HepG2 (cell line): ENCODE results near the gene VAV2. TPM values are rescaled to one million over a fixed set of nuclear protein-coding genes. Genes with fewer than 3 reads are reported as not detected.

Experiments
- CEBPG ChIP-seq: IDR thresholded peaks from 2 replicates; pipeline ENCODE4 v1.6.1; 2016
- KLF12 ChIP-seq: sonication (generic); formaldehyde crosslinking; IDR thresholded peaks from 2 replicates; pipeline ENCODE4 v1.4.0; 2020; ENCODE audit warnings: missing genetic modification reagents, borderline replicate concordance
- KLF9 ChIP-seq: IDR thresholded peaks from 2 replicates; pipeline ENCODE4 v1.6.1; 2016; ENCODE audit warnings: low read depth
- MBNL3 ChIP-seq: fragments of 250-450 bp; sonication (Bioruptor Pico); conservative IDR thresholded peaks from 2 replicates; pipeline ENCODE4 v1.8.0; 2022; ENCODE audit warnings: mild to moderate bottlenecking, inconsistent platforms
- MYNN ChIP-seq: sonication (generic); formaldehyde crosslinking; IDR thresholded peaks from 2 replicates; pipeline ENCODE4 v1.4.0; 2020; ENCODE audit warnings: mild to moderate bottlenecking, low read depth, missing genetic modification reagents
- NCOA1 ChIP-seq: sonication (generic); formaldehyde crosslinking; IDR thresholded peaks from 2 replicates; pipeline ENCODE4 v1.9.0; 2021; ENCODE audit warnings: missing genetic modification reagents
- PPARG ChIP-seq: conservative IDR thresholded peaks from 2 replicates; pipeline ENCODE4 v1.6.1; 2016; ENCODE audit warnings: missing biosample characterization, missing genetic modification reagents
- RXRA ChIP-seq: sonication (generic); formaldehyde crosslinking; IDR thresholded peaks from 2 replicates; pipeline ENCODE4 v1.5.1; 2020; ENCODE audit warnings: missing genetic modification reagents
- SALL2 ChIP-seq: sonication (generic); formaldehyde crosslinking; IDR thresholded peaks from 2 replicates; pipeline ENCODE4 v1.8.1; 2023; ENCODE audit warnings: mild to moderate bottlenecking, missing genetic modification reagents, inconsistent platforms
- TBP ChIP-seq: sonication (generic); formaldehyde crosslinking; IDR thresholded peaks from 2 replicates; pipeline ENCODE4 v1.5.0; 2020; ENCODE audit warnings: missing genetic modification reagents
- TEAD3 ChIP-seq: optimal IDR thresholded peaks from 2 replicates; pipeline ENCODE3; 2016; ENCODE audit warnings: borderline replicate concordance
- ZKSCAN8 ChIP-seq: IDR thresholded peaks from 2 replicates; pipeline ENCODE4 v1.6.1; 2016; ENCODE audit warnings: borderline replicate concordance, missing genetic modification reagents, missing compliant biosample characterization
- ZMAT3 ChIP-seq: sonication (generic); formaldehyde crosslinking; conservative IDR thresholded peaks from 2 replicates; pipeline ENCODE4 v1.7.0; 2021; ENCODE audit warnings: missing genetic modification reagents
- ZNF205 ChIP-seq: IDR thresholded peaks from 2 replicates; pipeline ENCODE4 v1.6.1; 2018; ENCODE audit warnings: missing biosample characterization, missing genetic modification reagents
- ZNF230 ChIP-seq: sonication (generic); formaldehyde crosslinking; IDR thresholded peaks from 2 replicates; pipeline ENCODE4 v1.4.0; 2020; ENCODE audit warnings: mild to moderate bottlenecking, missing genetic modification reagents
- ZNF282 ChIP-seq: fragments of 450-650 bp; IDR thresholded peaks from 2 replicates; pipeline ENCODE4 v1.6.1; 2018; ENCODE audit not compliant: partially characterized antibody
- ZNF605 ChIP-seq: sonication (generic); formaldehyde crosslinking; IDR thresholded peaks from 2 replicates; pipeline ENCODE4 v1.8.0; 2022; ENCODE audit warnings: mild to moderate bottlenecking, missing genetic modification reagents
- ZNF616 ChIP-seq: sonication (generic); formaldehyde crosslinking; IDR thresholded peaks from 2 replicates; pipeline ENCODE4 v1.5.0; 2020; ENCODE audit warnings: low read depth, mild to moderate bottlenecking, missing genetic modification reagents
- ZNF776 ChIP-seq: sonication (generic); formaldehyde crosslinking; IDR thresholded peaks from 2 replicates; pipeline ENCODE4 v1.4.0; 2020; ENCODE audit warnings: mild to moderate bottlenecking, missing genetic modification reagents
- ZNF878 ChIP-seq: sonication (generic); formaldehyde crosslinking; IDR thresholded peaks from 2 replicates; pipeline ENCODE4 v1.8.1; 2023; ENCODE audit warnings: mild to moderate bottlenecking, missing genetic modification reagents, moderate library complexity
- polyA plus RNA-seq, 8 experiments: library from polyadenylated mRNA; depleted of rRNA in 3 of 8; stranded (reverse) in 7 of 8; unstranded in 1 of 8; fragments of >200 nt; fragmentation: Illumina TruSeq in 4 of 8; extraction: Trizol in 4 of 8; gene quantifications; 2 replicates each; pipeline versions ENCODE4 v1.2.1 to v1.2.3, GENCODE V29; 2011 to 2016; ENCODE audit warnings: low read depth in 4 of 8, missing spikeins in 1 of 8, mixed read lengths in 1 of 8; ENCODE audit not compliant: insufficient read depth in 1 of 8
- total RNA-seq, 5 experiments: library from RNA; depleted of rRNA; stranded (reverse); fragments of >200 nt; fragmentation: Illumina TruSeq; extraction: Trizol; gene quantifications; 2 replicates each; pipeline ENCODE4 v1.2.3, GENCODE V29; 2016; ENCODE audit warnings: low read depth in 1 of 5
- TF ChIP-seq, protein P1 (sequence below): IDR thresholded peaks from 2 replicates; pipeline ENCODE4 v1.6.1; 2018; ENCODE audit warnings: missing genetic modification reagents
- TF ChIP-seq, protein P2 (sequence below): sonication (generic); formaldehyde crosslinking; IDR thresholded peaks from 2 replicates; pipeline ENCODE4 v1.4.0; 2020; ENCODE audit warnings: missing genetic modification reagents
- TF ChIP-seq, protein P3 (sequence below): sonication (generic); formaldehyde crosslinking; IDR thresholded peaks from 2 replicates; pipeline ENCODE4 v1.9.0; 2021; ENCODE audit warnings: missing genetic modification reagents, mild to moderate bottlenecking, borderline replicate concordance
- TF ChIP-seq, protein P4 (sequence below): sonication (generic); formaldehyde crosslinking; IDR thresholded peaks from 2 replicates; pipeline ENCODE4 v1.4.0; 2020; ENCODE audit warnings: missing genetic modification reagents
- TF ChIP-seq, protein P5 (sequence below): sonication (generic); formaldehyde crosslinking; conservative IDR thresholded peaks from 2 replicates; pipeline ENCODE4 v1.4.0; 2020; ENCODE audit warnings: missing genetic modification reagents

VAV2 gene
- total and polyA plus RNA-seq, 2 of the 13 experiments (the other 11 are each of a cell fraction or from before 2014, with no cell fraction given), result 22.5 to 22.9 TPM

DNA sequence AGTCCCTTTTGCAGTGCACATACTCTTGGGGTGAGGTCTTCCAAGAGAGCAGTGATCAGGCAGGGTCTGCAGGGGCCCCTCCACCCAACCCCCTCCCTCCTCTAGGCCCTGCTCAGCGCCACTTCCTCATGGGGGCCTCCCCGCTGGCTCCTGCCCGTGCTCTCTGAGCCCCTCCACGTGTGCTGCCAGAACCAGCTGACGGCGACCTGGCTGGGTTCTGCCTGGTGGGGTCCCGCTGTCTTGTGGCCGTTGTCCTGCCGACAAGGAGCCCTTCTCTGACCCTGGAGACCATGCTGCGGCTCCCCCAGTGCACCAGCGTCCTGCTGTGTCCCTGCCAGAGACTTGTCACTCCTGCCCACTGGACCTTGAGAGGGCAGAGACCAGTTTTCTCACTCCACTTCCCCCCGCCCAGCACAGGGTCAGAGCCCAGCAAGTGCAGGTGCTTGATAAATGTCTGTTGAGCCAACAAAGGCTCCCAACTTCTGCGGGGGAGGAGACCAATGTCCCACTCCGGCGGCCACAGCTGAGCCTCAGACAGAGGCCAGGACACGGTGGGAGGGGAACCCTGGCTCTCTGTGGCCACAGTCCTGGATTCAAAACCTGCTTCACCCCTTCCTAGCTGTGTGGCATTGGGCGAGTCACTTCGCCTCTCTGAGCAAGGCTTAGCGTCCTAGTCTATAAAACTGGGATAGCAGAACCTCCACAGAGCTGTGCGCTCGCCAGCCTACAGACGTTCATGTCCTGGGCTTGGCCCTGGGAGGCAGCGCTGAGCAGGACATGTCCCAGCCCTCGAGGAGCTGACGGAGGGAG lies 278.8 kb downstream of the VAV2 start (continued):
- TF ChIP-seq, protein P1, sequence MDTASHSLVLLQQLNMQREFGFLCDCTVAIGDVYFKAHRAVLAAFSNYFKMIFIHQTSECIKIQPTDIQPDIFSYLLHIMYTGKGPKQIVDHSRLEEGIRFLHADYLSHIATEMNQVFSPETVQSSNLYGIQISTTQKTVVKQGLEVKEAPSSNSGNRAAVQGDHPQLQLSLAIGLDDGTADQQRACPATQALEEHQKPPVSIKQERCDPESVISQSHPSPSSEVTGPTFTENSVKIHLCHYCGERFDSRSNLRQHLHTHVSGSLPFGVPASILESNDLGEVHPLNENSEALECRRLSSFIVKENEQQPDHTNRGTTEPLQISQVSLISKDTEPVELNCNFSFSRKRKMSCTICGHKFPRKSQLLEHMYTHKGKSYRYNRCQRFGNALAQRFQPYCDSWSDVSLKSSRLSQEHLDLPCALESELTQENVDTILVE, result no peak
- no peak for TF ChIP-seq ZKSCAN8 (CRISPR knock-in tag)
- no peak for TF ChIP-seq ZNF776 (CRISPR knock-in tag)
- no peak; the same call in 1 of the 2 replicates for TF ChIP-seq ZNF878
- TF ChIP-seq ZMAT3, result no peak
- no peak for TF ChIP-seq ZNF282
- TF ChIP-seq, protein P2, sequence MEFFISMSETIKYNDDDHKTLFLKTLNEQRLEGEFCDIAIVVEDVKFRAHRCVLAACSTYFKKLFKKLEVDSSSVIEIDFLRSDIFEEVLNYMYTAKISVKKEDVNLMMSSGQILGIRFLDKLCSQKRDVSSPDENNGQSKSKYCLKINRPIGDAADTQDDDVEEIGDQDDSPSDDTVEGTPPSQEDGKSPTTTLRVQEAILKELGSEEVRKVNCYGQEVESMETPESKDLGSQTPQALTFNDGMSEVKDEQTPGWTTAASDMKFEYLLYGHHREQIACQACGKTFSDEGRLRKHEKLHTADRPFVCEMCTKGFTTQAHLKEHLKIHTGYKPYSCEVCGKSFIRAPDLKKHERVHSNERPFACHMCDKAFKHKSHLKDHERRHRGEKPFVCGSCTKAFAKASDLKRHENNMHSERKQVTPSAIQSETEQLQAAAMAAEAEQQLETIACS (CRISPR knock-in tag), result no peak
- no peak for TF ChIP-seq MYNN (CRISPR knock-in tag)
- no peak for TF ChIP-seq MBNL3
- TF ChIP-seq KLF12 (CRISPR knock-in tag), result no peak
- TF ChIP-seq, protein P3, sequence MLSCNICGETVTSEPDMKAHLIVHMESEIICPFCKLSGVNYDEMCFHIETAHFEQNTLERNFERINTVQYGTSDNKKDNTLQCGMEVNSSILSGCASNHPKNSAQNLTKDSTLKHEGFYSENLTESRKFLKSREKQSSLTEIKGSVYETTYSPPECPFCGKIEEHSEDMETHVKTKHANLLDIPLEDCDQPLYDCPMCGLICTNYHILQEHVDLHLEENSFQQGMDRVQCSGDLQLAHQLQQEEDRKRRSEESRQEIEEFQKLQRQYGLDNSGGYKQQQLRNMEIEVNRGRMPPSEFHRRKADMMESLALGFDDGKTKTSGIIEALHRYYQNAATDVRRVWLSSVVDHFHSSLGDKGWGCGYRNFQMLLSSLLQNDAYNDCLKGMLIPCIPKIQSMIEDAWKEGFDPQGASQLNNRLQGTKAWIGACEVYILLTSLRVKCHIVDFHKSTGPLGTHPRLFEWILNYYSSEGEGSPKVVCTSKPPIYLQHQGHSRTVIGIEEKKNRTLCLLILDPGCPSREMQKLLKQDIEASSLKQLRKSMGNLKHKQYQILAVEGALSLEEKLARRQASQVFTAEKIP (CRISPR knock-in tag), result no peak
- peak; percentile 94 for TF ChIP-seq ZNF205 (CRISPR knock-in tag)
- no peak for TF ChIP-seq TEAD3 (CRISPR knock-in tag)
- no peak for TF ChIP-seq TBP
- TF ChIP-seq, protein P4, sequence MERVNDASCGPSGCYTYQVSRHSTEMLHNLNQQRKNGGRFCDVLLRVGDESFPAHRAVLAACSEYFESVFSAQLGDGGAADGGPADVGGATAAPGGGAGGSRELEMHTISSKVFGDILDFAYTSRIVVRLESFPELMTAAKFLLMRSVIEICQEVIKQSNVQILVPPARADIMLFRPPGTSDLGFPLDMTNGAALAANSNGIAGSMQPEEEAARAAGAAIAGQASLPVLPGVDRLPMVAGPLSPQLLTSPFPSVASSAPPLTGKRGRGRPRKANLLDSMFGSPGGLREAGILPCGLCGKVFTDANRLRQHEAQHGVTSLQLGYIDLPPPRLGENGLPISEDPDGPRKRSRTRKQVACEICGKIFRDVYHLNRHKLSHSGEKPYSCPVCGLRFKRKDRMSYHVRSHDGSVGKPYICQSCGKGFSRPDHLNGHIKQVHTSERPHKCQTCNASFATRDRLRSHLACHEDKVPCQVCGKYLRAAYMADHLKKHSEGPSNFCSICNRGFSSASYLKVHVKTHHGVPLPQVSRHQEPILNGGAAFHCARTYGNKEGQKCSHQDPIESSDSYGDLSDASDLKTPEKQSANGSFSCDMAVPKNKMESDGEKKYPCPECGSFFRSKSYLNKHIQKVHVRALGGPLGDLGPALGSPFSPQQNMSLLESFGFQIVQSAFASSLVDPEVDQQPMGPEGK (CRISPR knock-in tag), result peak; percentile 75
- peak; percentile 35; the same call in 1 of the 2 replicates for TF ChIP-seq ZNF605
- TF ChIP-seq SALL2 (CRISPR knock-in tag), result 0 out of 2 replicates have a peak, but pooled peaks have one; percentile 25
- TF ChIP-seq ZNF616, result no peak
- TF ChIP-seq KLF9, result no peak
- no peak; the same call in 1 of the 2 replicates for TF ChIP-seq RXRA (CRISPR knock-in tag)
- no peak for TF ChIP-seq NCOA1
- no peak for TF ChIP-seq ZNF230
- 0 out of 2 replicates have a peak, but pooled peaks have one; percentile 18 for TF ChIP-seq CEBPG
- TF ChIP-seq, protein P5, sequence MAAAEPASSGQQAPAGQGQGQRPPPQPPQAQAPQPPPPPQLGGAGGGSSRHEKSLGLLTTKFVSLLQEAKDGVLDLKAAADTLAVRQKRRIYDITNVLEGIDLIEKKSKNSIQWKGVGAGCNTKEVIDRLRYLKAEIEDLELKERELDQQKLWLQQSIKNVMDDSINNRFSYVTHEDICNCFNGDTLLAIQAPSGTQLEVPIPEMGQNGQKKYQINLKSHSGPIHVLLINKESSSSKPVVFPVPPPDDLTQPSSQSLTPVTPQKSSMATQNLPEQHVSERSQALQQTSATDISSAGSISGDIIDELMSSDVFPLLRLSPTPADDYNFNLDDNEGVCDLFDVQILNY (CRISPR knock-in tag), result no peak
- 0 out of 2 replicates have a peak, but pooled peaks have one; percentile 23 for TF ChIP-seq PPARG
